Kidney (tissue), 14 donors: ENCODE data around the gene ZC3H14. TPM values are rescaled to one million over a fixed set of nuclear protein-coding genes. Genes with fewer than 3 reads are reported as not detected.
A peak's percentile ranks its signal among the peaks of the same experiment; 100 is the strongest.

ENCODE experiments used
- DNase-seq, 5 donors: peaks; one replicate each; pipeline ENCODE4 v3.0.0-alpha.2; 2013 to 2020
- FAIRE-seq: peaks from 2 replicates; lab custom pipeline; 2012; peaks lifted over from hg19 to GRCh38; lab: Jason Lieb, UNC
- H3K27ac ChIP-seq, 2 donors: one replicate each; pipeline ENCODE4 v1.7.0; 2013; ENCODE audit warnings: low read depth in 2 of 2, low read length in 2 of 2, inconsistent platforms in 1 of 2
- H3K27me3 ChIP-seq: one replicate; pipeline ENCODE4 v1.7.1; 2013; ENCODE audit warnings: low read length, inconsistent platforms; ENCODE audit not compliant: control insufficient read depth, insufficient read depth
- H3K36me3 ChIP-seq, 3 donors: one replicate each; pipeline versions ENCODE4 v1.7.0 to v1.7.1; 2013; ENCODE audit warnings: low read length in 3 of 3, control low read depth in 1 of 3, inconsistent platforms in 1 of 3; ENCODE audit not compliant: insufficient read depth in 3 of 3, control insufficient read depth in 2 of 3
- H3K4me1 ChIP-seq, 3 donors: one replicate each; pipeline versions ENCODE4 v1.7.0 to v1.7.1; 2013; ENCODE audit warnings: low read length in 3 of 3, inconsistent platforms in 1 of 3, low read depth in 1 of 3; ENCODE audit not compliant: control insufficient read depth in 2 of 3, insufficient read depth in 2 of 3
- H3K4me3 ChIP-seq, 3 donors: one replicate each; pipeline versions ENCODE4 v1.7.0 to v1.8.1; 2013; ENCODE audit warnings: low read length in 3 of 3, control low read depth in 1 of 3, inconsistent platforms in 1 of 3
- H3K9ac ChIP-seq, 3 donors: one replicate each; pipeline versions ENCODE4 v1.7.0 to v1.7.1; 2013; ENCODE audit warnings: low read length in 3 of 3, control low read depth in 1 of 3, inconsistent platforms in 1 of 3
- H3K9me3 ChIP-seq, 3 donors: one replicate each; pipeline versions ENCODE4 v1.7.0 to v1.7.1; 2013; ENCODE audit warnings: low read length in 3 of 3, control low read depth in 1 of 3, inconsistent platforms in 1 of 3; ENCODE audit not compliant: control insufficient read depth in 2 of 3, insufficient read depth in 1 of 3
- intact Hi-C: fragments of 100-400 bp; cut with DNase I; formaldehyde crosslinking; loops from one replicate; pipeline ENCODE4 v1.11.1; 2022
- polyA plus RNA-seq: library from polyadenylated mRNA; stranded (reverse); fragments of 350-450 nt; fragmentation: Illumina TruSeq; extraction: RNeasy Lipid Tissue Mini Kit (QIAGEN cat#74804); gene quantifications from one replicate; pipeline ENCODE4 v1.2.3, GENCODE V29; 2014; ENCODE audit warnings: low read depth, low replicate concordance; ENCODE audit not compliant: insufficient read depth
- total RNA-seq: library from RNA; stranded (reverse); fragmentation: NEBNext Ultra II Directional; extraction: Animal tissue kit (Norgen Biotek cat#: 25700); gene quantifications from one replicate; pipeline ENCODE4 v1.2.1, GENCODE V29; 2021
- TF ChIP-seq, protein P1 (sequence below): IDR thresholded peaks from 3 replicates; pipeline ENCODE4 v1.5.1; 2012; ENCODE audit warnings: mild to moderate bottlenecking, moderate library complexity, borderline replicate concordance; ENCODE audit not compliant: insufficient read depth; ENCODE audit errors: extremely low read depth
- donor health status: control.
- donor health status: control.
- donor health status: control.
- donor health status: control.
- donor health status: control.
- donor health status: DM: yes; HTN: yes; CAD: no.
- donor health status: Normal renal cell carcinoma (clear cell type).

Gene ZC3H14
- total and polyA plus RNA-seq, 2 donors from 2014 or later: 27.7 to 49.7 TPM

- Histone ChIP-seq H3K4me3 (peak overlapping the region; percentile 67 to 84 (median 82)), H3K9me3 (no peaks in the 10 kb centered on the region), H3K27ac (peak overlapping the region; percentile 65 to 79), H3K27me3 (no peaks in the 10 kb centered on the region), H3K4me1 (peaks cover 3 to 14% (median 7%) of the 10 kb centered on the region in 3 donors), H3K36me3 (peaks cover 0 to 10% (median 2%) of the 10 kb centered on the region in 3 donors), H3K9ac (peak overlapping the region; percentile 70 to 77 (median 70))
- TF ChIP-seq, protein P1, sequence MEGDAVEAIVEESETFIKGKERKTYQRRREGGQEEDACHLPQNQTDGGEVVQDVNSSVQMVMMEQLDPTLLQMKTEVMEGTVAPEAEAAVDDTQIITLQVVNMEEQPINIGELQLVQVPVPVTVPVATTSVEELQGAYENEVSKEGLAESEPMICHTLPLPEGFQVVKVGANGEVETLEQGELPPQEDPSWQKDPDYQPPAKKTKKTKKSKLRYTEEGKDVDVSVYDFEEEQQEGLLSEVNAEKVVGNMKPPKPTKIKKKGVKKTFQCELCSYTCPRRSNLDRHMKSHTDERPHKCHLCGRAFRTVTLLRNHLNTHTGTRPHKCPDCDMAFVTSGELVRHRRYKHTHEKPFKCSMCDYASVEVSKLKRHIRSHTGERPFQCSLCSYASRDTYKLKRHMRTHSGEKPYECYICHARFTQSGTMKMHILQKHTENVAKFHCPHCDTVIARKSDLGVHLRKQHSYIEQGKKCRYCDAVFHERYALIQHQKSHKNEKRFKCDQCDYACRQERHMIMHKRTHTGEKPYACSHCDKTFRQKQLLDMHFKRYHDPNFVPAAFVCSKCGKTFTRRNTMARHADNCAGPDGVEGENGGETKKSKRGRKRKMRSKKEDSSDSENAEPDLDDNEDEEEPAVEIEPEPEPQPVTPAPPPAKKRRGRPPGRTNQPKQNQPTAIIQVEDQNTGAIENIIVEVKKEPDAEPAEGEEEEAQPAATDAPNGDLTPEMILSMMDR: no peak
- intact Hi-C loops: no loop called here
- FAIRE-seq (no peak), DNase-seq (peak in 4 of 5 donors; percentile 30 to 55 (median 31))
These were observed 10.8 kb upstream of the ZC3H14 start for GRCh38 chr14:88551980-88552431.

- peaks cover 3 to 14% (median 7%) of the 10 kb centered on the region in 3 donors for H3K4me1 ChIP-seq
- H3K9me3 ChIP-seq: no peaks in the 10 kb centered on the region
- H3K27ac ChIP-seq: no peak overlapping the region
- FAIRE-seq: no peak
- TF ChIP-seq, protein P1: no peak
- intact Hi-C loops: no loop called here
- H3K36me3 ChIP-seq: peaks cover 0 to 10% (median 2%) of the 10 kb centered on the region in 3 donors
- DNase-seq: no peak
- no peaks in the 10 kb centered on the region for H3K27me3 ChIP-seq
- H3K9ac ChIP-seq: no peak overlapping the region
- H3K4me3 ChIP-seq: peak overlapping the region in 1 of 3 donors; percentile 5
These were observed 10.0 kb upstream of the ZC3H14 start for GRCh38 chr14:88552876-88553275.

DNA sequence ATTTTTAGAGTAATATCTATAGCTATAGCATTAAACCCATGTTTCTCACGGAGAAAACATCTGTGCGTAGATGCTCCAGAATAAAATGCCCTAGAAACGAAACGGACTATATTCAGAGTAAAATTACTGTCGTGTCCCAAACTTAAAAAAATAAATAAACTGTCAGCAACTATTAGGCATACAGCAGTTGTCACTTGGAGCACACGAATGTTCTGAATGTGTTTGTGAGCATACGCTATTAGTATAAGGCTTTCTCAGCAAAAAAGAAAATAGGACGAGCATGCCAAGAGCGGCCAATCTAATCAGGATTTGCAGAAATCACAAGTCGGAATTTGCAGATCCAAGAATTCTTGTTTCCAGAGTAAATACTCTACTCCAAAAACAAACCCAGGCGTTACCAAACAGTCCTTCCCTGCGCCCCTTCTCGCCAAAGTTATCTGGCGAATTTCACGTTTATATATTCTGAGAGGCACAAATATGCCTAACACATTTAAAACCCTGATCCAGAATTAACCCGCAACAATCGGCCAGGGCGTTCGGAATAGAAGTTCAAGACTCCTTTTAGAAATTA is 8.9 kb upstream of the ZC3H14 start:
- Histone ChIP-seq H3K9ac (peak overlapping the region; percentile 75 to 92 (median 86)), H3K27ac (peak overlapping the region; percentile 12 to 81), H3K27me3 (no peaks in the 10 kb centered on the region), H3K36me3 (peaks cover 0 to 3% (median 0%) of the 10 kb centered on the region in 3 donors), H3K9me3 (no peaks in the 10 kb centered on the region), H3K4me1 (peaks cover 3 to 14% (median 7%) of the 10 kb centered on the region in 3 donors), H3K4me3 (peak overlapping the region; percentile 83 to 85 (median 83))
- FAIRE-seq (no peak), DNase-seq (peak in 2 of 5 donors; percentile 58)
- intact Hi-C loops: no loop called here
- TF ChIP-seq, protein P1: no peak
